Mesothelial cell of epicardium (in vitro differentiated cells): ENCODE data around the gene ABHD8. TPM values are rescaled to one million over a fixed set of nuclear protein-coding genes. Genes with fewer than 3 reads are reported as not detected.

Source experiments
- DNase-seq, 2 experiments: peaks; one replicate each; pipeline ENCODE4 v3.0.0; 2021; ENCODE audit warnings: low spot score in 2 of 2; ENCODE audit not compliant: unreplicated experiment in 2 of 2
- H3K27ac Mint-ChIP-seq: 2 replicates; pipeline ENCODE4 v1.8.0; 2021; ENCODE audit warnings: mixed read lengths
- H3K27me3 Mint-ChIP-seq: 2 replicates; pipeline ENCODE4 v1.8.0; 2021; ENCODE audit warnings: low read depth, mixed read lengths
- H3K36me3 Mint-ChIP-seq: 2 replicates; pipeline ENCODE4 v1.8.0; 2021; ENCODE audit warnings: mixed read lengths
- H3K4me1 Mint-ChIP-seq: 2 replicates; pipeline ENCODE4 v1.8.0; 2021; ENCODE audit warnings: mixed read lengths
- H3K4me3 Mint-ChIP-seq: 2 replicates; pipeline ENCODE4 v1.8.0; 2021; ENCODE audit warnings: mild to moderate bottlenecking, moderate library complexity, mixed read lengths
- H3K9me3 Mint-ChIP-seq: 2 replicates; pipeline ENCODE4 v1.8.0; 2021; ENCODE audit warnings: mixed read lengths
- CTCF ChIP-seq: fragments of 200-600 bp; sonication (generic); IDR thresholded peaks from one replicate; pipeline ENCODE4 v1.5.0; 2021; ENCODE audit warnings: antibody characterized with exemption; ENCODE audit not compliant: unreplicated experiment
- total RNA-seq: library from RNA; stranded (reverse); gene quantifications from 3 replicates; pipeline ENCODE4 v1.2.1, GENCODE V29; 2021

ABHD8 gene
- total RNA-seq, 1 donor from 2014 or later, result 26.1 TPM

DNA sequence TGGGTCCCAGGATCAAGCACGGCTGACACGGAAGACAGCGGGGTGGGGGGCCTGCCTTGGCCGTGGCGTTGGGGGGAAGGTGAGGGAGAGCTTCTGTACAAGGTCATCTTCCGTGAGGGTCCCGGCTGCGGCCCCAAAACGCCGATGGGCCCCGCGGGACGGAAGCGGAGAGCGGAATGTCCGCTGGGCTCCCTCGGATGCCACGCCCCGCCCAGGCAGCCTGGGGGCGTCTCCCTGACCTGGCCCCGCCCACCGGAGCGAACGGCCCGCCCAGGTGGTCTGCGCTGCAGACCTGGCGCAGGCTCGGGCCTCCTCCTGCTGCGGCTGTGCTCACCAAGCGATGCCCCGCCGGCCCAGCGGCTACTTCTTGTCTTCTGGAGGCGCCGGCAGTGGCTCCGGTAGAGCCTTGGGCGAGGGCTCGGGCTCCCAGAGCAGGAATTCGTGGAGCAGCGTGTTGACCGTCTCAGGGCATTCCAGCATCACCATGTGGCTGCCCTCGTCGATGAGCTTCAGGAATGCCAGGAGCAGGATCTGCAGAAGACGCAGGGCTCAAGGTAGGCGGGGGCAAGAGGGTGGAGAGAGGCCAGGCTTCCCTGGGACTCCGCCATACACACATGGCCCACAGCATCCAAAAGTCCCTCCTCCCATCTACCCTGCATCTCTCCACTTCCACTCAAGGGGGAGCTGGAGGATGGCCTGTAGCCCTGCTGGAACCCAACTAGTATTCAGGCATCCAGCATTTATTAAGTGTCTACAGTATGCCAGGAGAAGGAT, 10.7 kb downstream of the ABHD8 start:
- peak overlapping the region; percentile 90 for H3K27ac Mint-ChIP-seq
- no peaks in the 10 kb centered on the region for H3K27me3 Mint-ChIP-seq
- H3K9me3 Mint-ChIP-seq, result no peaks in the 10 kb centered on the region
- peaks cover 7% of the 10 kb centered on the region for H3K36me3 Mint-ChIP-seq
- peak overlapping the region; percentile 68 for H3K4me3 Mint-ChIP-seq
- DNase-seq, result peak; percentile 71 to 87
- H3K4me1 Mint-ChIP-seq, result peaks cover 7% of the 10 kb centered on the region
- no peak for TF ChIP-seq CTCF

- H3K4me1 Mint-ChIP-seq, result peaks cover 7% of the 10 kb centered on the region
- no peaks in the 10 kb centered on the region for H3K27me3 Mint-ChIP-seq
- peaks cover under 1% of the 10 kb centered on the region for H3K36me3 Mint-ChIP-seq
- no peak overlapping the region for H3K27ac Mint-ChIP-seq
- no peaks in the 10 kb centered on the region for H3K9me3 Mint-ChIP-seq
- no peak for TF ChIP-seq CTCF
- peak overlapping the region; percentile 40 for H3K4me3 Mint-ChIP-seq
- DNase-seq, result peak; percentile 60 to 72
These were observed 13.7 kb downstream of the ABHD8 start for GRCh38 chr19:17289489-17289888.

- no peak for TF ChIP-seq CTCF
- H3K4me1 Mint-ChIP-seq, result peaks cover 2% of the 10 kb centered on the region
- no peak overlapping the region for H3K4me3 Mint-ChIP-seq
These were observed 16.5 kb downstream of the ABHD8 start for GRCh38 chr19:17286752-17287151.

DNA sequence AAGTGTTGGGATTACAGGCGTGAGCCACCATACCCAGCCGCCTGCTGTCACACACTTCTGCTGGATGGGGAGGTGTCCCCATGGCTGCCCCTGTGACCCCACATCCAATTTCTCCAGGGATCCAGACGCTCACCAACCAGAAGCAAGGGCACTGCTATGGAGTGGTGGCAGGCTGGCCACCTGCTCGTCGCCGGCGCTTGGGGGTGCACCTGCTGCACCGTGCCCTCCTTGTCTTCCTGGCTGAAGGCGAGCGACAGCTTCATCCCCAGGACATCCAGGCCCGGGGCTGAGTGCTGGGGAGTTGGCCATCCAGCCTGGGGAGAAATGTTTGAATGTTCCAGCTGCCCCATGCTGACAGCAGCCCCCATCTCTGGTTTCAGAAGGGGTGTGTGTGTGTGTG, 17.0 kb downstream of the ABHD8 start:
- Mint-ChIP-seq H3K4me1 (peaks cover 2% of the 10 kb centered on the region), H3K4me3 (no peak overlapping the region), H3K36me3 (no peaks in the 10 kb centered on the region), H3K27me3 (peaks cover 10% of the 10 kb centered on the region), H3K27ac (no peak overlapping the region), H3K9me3 (no peaks in the 10 kb centered on the region)
- no peak for TF ChIP-seq CTCF
- no peak for DNase-seq

More at GRCh38 chr19:17286752-17287151, 16.5 kb downstream of the ABHD8 start:
- no peak for DNase-seq
- H3K27me3 Mint-ChIP-seq, result peaks cover 6% of the 10 kb centered on the region
- H3K9me3 Mint-ChIP-seq, result no peaks in the 10 kb centered on the region
- no peaks in the 10 kb centered on the region for H3K36me3 Mint-ChIP-seq
- no peak overlapping the region for H3K27ac Mint-ChIP-seq

DNA sequence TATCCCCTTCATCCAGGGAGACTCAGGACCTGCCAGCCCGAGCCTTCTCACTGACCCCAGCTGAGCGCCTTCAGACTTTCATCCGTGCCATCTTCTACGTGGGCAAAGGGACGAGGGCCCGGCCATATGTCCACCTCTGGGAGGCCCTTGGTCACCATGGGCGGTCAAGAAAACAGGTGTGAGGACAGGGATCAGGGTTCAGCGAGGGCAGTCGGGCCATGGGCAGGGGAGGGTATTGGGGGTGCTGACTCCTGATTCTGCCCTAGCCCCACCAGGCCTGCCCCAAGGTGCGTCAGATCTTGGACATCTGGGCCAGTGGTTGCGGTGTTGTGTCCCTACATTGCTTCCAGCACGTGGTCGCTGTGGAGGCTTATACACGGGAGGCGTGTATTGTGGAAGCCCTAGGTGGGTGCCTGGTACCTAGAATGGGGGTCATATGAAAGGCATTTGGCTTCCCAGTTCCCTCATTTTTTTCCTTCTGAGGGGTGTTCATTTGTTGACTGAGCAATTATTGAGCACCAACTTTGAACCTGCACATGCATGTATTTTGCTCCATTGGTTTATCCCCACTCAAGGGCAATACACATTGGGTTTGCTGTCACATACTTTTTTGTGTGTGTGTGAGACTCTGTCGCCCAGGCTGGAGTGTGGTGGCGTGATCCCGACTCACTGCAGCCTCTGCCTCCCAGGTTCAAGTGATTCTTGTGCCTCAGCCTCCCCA, 17.6 kb downstream of the ABHD8 start:
- Mint-ChIP-seq H3K9me3 (no peaks in the 10 kb centered on the region), H3K4me3 (no peak overlapping the region)

More for the DNA sequence above, 17.6 kb downstream of the ABHD8 start:
- Mint-ChIP-seq H3K36me3 (no peaks in the 10 kb centered on the region), H3K27me3 (peaks cover 11% of the 10 kb centered on the region), H3K27ac (no peak overlapping the region), H3K4me1 (peaks cover 2% of the 10 kb centered on the region)
- TF ChIP-seq CTCF, result no peak
- DNase-seq, result no peak
